K562 (cell line): ENCODE results near the gene DYSF. TPM values are rescaled to one million over a fixed set of nuclear protein-coding genes. Genes with fewer than 3 reads are reported as not detected.

Experiments used
- ATAC-seq: fragments of 200-7000 bp; cut with Tn5 transposase; 3 replicates; pipeline ENCODE4 v1.9.1; 2020; ENCODE audit warnings: moderate library complexity
- BruUV-seq: library from RNA; stranded (reverse); fragments of 400-500 nt; replicated peaks from 2 replicates; lab custom pipeline; 2021; lab: Mats Ljungman, UMichigan
- CTCF ChIA-PET: fragments of 300-600 bp; formaldehyde crosslinking; extraction: SDS; loops from one replicate; lab custom pipeline; 2021; ENCODE audit warnings: low intra/inter-chr PET ratio; lab: Yijun Ruan, JAX
- POLR2A ChIA-PET: fragments of 300-600, 350-650 bp; sonication (Branson Sonifier 250); formaldehyde crosslinking; extraction: SDS; loops from one replicate; lab custom pipeline; 2021; ENCODE audit warnings: antibody characterized with exemption, inconsistent platforms; lab: Yijun Ruan, JAX
- DNase-seq, 4 experiments: peaks; one replicate each; pipeline versions ENCODE4 v3.0.0 to v3.0.0-alpha.2; 2011 to 2018; ENCODE audit warnings: low spot score in 3 of 4, mixed read lengths in 3 of 4; ENCODE audit errors: extremely low read depth in 1 of 4
- FAIRE-seq: peaks from 2 replicates; lab custom pipeline; 2011; peaks lifted over from hg19 to GRCh38; lab: Jason Lieb, UNC
- H2AFZ ChIP-seq: 2 replicates; pipeline ENCODE4 v1.6.0; 2011; ENCODE audit warnings: low read depth, low read length, control low read depth, inconsistent platforms
- H3K27ac ChIP-seq: fragments of 200-600 bp; 3 replicates; pipeline ENCODE4 v1.8.0; 2011; ENCODE audit warnings: low read depth, mild to moderate bottlenecking, control low read depth, inconsistent platforms, low read length, moderate library complexity, mixed read lengths; ENCODE audit errors: extremely low read depth
- H3K27me3 ChIP-seq, 2 experiments: fragments of 300-600 bp in 1 of 2; 2 replicates in 1 of 2; 3 replicates in 1 of 2; pipeline versions ENCODE4 v1.6.0 to v1.8.0; 2011; ENCODE audit warnings: inconsistent platforms in 2 of 2, low read length in 2 of 2, mild to moderate bottlenecking in 1 of 2, mixed read lengths in 1 of 2, moderate library complexity in 1 of 2; ENCODE audit not compliant: control insufficient read depth in 2 of 2, insufficient read depth in 2 of 2
- H3K36me3 ChIP-seq: fragments of 300-600 bp; 3 replicates; pipeline ENCODE4 v1.8.0; 2011; ENCODE audit warnings: mild to moderate bottlenecking, low read length, inconsistent platforms; ENCODE audit not compliant: control insufficient read depth, insufficient read depth
- H3K4me1 ChIP-seq, 2 experiments: fragments of 200-600 bp in 1 of 2; replicated peaks in 1 of 2; 2 replicates in 1 of 2; 3 replicates in 1 of 2; pipeline versions ENCODE4 v1.5.1 to v1.8.0; 2011; ENCODE audit warnings: inconsistent platforms in 2 of 2, low read length in 2 of 2, mild to moderate bottlenecking in 1 of 2, mixed read lengths in 1 of 2, moderate library complexity in 1 of 2; ENCODE audit not compliant: control insufficient read depth in 2 of 2, insufficient read depth in 2 of 2
- H3K4me2 ChIP-seq: 2 replicates; pipeline ENCODE4 v1.6.1; 2011; ENCODE audit warnings: low read length, control low read depth, inconsistent platforms, mixed read lengths; ENCODE audit not compliant: insufficient read depth
- H3K4me3 ChIP-seq: fragments of 200-600 bp; sonication (generic), shearing (Covaris generic); 2 replicates; pipeline ENCODE4 v1.5.1; 2016; ENCODE audit warnings: control low read depth, inconsistent platforms
- H3K79me2 ChIP-seq: fragments of 200-600 bp; 3 replicates; pipeline ENCODE4 v1.8.0; 2011; ENCODE audit warnings: low read length, inconsistent platforms; ENCODE audit not compliant: control insufficient read depth, insufficient read depth
- H3K9ac ChIP-seq, 2 experiments: 2 replicates each; pipeline versions ENCODE4 v1.6.0 to v1.6.1; 2011; ENCODE audit warnings: low read depth in 2 of 2, low read length in 2 of 2, control low read depth in 1 of 2, inconsistent platforms in 1 of 2, mild to moderate bottlenecking in 1 of 2, mixed read lengths in 1 of 2; ENCODE audit not compliant: insufficient read depth in 1 of 2
- H3K9me1 ChIP-seq: one replicate; pipeline ENCODE4 v1.6.0; 2011; ENCODE audit warnings: inconsistent platforms, mild to moderate bottlenecking, low read length, moderate library complexity; ENCODE audit not compliant: control insufficient read depth, insufficient read depth
- H3K9me3 ChIP-seq: replicated peaks from 2 replicates; pipeline ENCODE4 v1.5.1; 2011; ENCODE audit warnings: low read depth, low read length, inconsistent platforms; ENCODE audit not compliant: control insufficient read depth, insufficient read depth
- H4K20me1 ChIP-seq: replicated peaks from 2 replicates; pipeline ENCODE4 v1.6.1; 2011; ENCODE audit warnings: low read length, inconsistent platforms, mixed read lengths; ENCODE audit not compliant: control insufficient read depth, insufficient read depth
- KDM1A ChIP-seq, 2 experiments: fragments of 450-650 bp; IDR thresholded peaks; 2 replicates each; pipeline ENCODE4 v1.6.1; 2016; ENCODE audit warnings: mild to moderate bottlenecking in 2 of 2
- NFIC ChIP-seq: fragments of 450-650 bp; IDR thresholded peaks from 2 replicates; pipeline ENCODE4 v1.6.1; 2017; ENCODE audit warnings: mild to moderate bottlenecking, inconsistent platforms
- SMAD1 ChIP-seq: fragments of 150-350 bp; IDR thresholded peaks from 2 replicates; pipeline ENCODE4 v1.6.1; 2014; ENCODE audit warnings: low read length, low read depth; ENCODE audit not compliant: partially characterized antibody
- SREBF2 ChIP-seq: sonication (generic); formaldehyde crosslinking; IDR thresholded peaks from 2 replicates; pipeline ENCODE4 v1.4.0; 2020; ENCODE audit warnings: mild to moderate bottlenecking, missing genetic modification reagents
- VEZF1 ChIP-seq: fragments of 200-800 bp; sonication (Bioruptor generic); IDR thresholded peaks from 2 replicates; pipeline ENCODE4 v1.6.1; 2017; ENCODE audit warnings: missing genetic modification characterization, missing compliant biosample characterization
- WGBS: fragments of 100-300 bp; shearing (Covaris generic); methylation state at CpG from one replicate; pipeline ENCODE4 v1.1.6; 2016; ENCODE audit warnings: low coverage, mixed read lengths; ENCODE audit not compliant: insufficient coverage; ENCODE audit errors: missing lambda C conversion rate; 5-methylcytosine and 5-hydroxymethylcytosine counted together
- in situ Hi-C: fragments of 300-500 bp; cut with MboI; formaldehyde crosslinking; loops from 4 replicates; pipeline ENCODE4 v1.15.0; 2018; ENCODE audit warnings: inconsistent platforms, mixed read lengths
- intact Hi-C: fragments of 100-400 bp; cut with micrococcal nuclease; formaldehyde crosslinking; loops from 2 replicates; pipeline ENCODE4 v1.14.2; 2022
- polyA plus RNA-seq, 8 experiments: library from polyadenylated mRNA; depleted of rRNA in 4 of 8; stranded (reverse) in 5 of 8; unstranded in 3 of 8; fragments of >200 nt; fragmentation: Nextera tagmentation in 2 of 8; fragmentation: Illumina TruSeq in 1 of 8; extraction: Ambion mirVana in 2 of 8; extraction: Trizol in 1 of 8; gene quantifications; 2 replicates each; pipeline versions ENCODE4 v1.2.1 to v1.2.3, GENCODE V29; 2011 to 2014; ENCODE audit warnings: inconsistent platforms in 1 of 8, missing spikeins in 1 of 8
- total RNA-seq, 7 experiments: library from RNA; depleted of rRNA in 6 of 7; stranded (reverse); fragments of >200 nt in 6 of 7; fragmentation: Illumina TruSeq in 2 of 7; extraction: Trizol in 2 of 7; gene quantifications; 2 replicates each; pipeline versions ENCODE4 v1.2.1 to v1.2.3, GENCODE V29; 2011 to 2021; ENCODE audit warnings: low replicate concordance in 1 of 7

DYSF gene
- total and polyA plus RNA-seq, 9 of the 15 experiments (the other 6 are each of a cell fraction or from before 2014, with no cell fraction given) = 0.01 to 0.80 (median 0.29) TPM

- H2AFZ ChIP-seq = no peak overlapping the region
- no peak for ATAC-seq
- ChIA-PET POLR2A (interaction anchor here (0.6 to 1.2 kb wide), 2 partner anchors 36 to 71 kb away, joined by 3 to 5 read pairs; no protein-coding TSS in a partner anchor), CTCF (no interaction called here)
- no peaks in the 10 kb centered on the region for H3K79me2 ChIP-seq
- H3K9ac ChIP-seq = no peak overlapping the region
- no peak overlapping the region for H3K4me2 ChIP-seq
- no peaks in the 10 kb centered on the region for H3K36me3 ChIP-seq
- H3K9me3 ChIP-seq = no peaks in the 10 kb centered on the region
- H4K20me1 ChIP-seq = peaks cover 13% of the 10 kb centered on the region; the same call in 1 of the 2 replicates
- peaks cover 5 to 7% of the 10 kb centered on the region in 2 experiments for H3K4me1 ChIP-seq
- FAIRE-seq = no peak
- in situ Hi-C loops (no loop called here), intact Hi-C loops (no loop called here)
- DNase-seq = no peak
- no peak overlapping the region for H3K4me3 ChIP-seq
- H3K27me3 ChIP-seq = peaks cover 0 to 81% of the 10 kb centered on the region in 2 experiments; a peak in 2 of 5 replicates
- WGBS = 2% methylated on average over 11 of the region's 11 CpGs
- H3K9me1 ChIP-seq = no peaks in the 10 kb centered on the region
- TF ChIP-seq SREBF2 (CRISPR knock-in tag) (no peak), KDM1A (IDR thresholded peaks at IDR 0.05) (no peak), NFIC (peak; percentile 63), SMAD1 (no peak), VEZF1 (CRISPR knock-in tag) (no peak)
- BruUV-seq = no TSS peak
- H3K27ac ChIP-seq = no peak overlapping the region
These were observed 148.1 kb downstream of the DYSF start for GRCh38 chr2:71601136-71602114.
